ENCODE data around the gene ALG14. TPM values are rescaled to one million over a fixed set of nuclear protein-coding genes. Genes with fewer than 3 reads are reported as not detected.

Gene ALG14, protein sequence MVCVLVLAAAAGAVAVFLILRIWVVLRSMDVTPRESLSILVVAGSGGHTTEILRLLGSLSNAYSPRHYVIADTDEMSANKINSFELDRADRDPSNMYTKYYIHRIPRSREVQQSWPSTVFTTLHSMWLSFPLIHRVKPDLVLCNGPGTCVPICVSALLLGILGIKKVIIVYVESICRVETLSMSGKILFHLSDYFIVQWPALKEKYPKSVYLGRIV
- total RNA-seq, result 1.5 and 2.3 TPM in 2 replicates

DNA sequence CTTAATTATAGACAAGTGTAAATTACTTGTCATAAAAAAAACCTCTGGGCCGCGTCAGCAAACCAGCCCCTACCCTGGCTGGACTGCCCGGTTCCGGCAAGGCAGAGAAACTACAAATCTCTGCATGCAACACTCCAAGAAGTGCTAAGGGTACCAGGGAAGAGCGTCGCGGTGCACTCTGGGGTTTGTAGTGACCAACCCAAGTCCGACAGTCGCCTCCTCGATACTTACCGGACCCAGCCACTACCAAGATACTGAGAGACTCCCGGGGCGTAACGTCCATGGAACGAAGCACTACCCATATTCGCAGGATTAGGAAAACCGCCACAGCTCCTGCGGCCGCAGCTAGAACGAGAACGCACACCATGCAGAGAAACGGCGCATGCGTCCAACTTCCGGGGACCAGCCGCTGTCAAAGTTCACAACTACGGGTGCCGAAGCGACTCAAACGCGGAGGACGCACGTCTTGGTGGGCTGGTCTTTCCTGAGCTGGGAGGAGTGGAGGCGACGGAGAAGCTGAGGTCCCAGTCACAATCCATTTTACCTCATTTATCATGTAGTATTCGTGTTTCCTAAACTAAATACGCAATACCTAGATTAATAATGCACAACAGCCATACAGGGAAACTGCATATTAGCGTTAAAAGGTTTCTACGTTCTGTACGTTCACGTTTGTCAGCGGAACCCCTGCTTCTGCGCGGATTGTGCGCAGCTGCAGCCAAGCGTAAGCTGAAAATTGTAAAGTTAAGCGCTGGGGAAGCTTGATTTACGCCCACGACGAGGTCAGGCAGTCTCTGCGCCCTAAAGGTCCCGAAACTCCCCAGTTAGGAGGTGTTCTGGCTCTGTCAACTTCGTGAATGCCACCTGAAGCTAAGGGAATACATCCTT is at the start of gene ALG14:
Gene ALG14, minus strand, starts transcription at position 420 of the 888 bp plus-strand sequence. Its CDS starts 53 bp downstream, at position 367.

DNA sequence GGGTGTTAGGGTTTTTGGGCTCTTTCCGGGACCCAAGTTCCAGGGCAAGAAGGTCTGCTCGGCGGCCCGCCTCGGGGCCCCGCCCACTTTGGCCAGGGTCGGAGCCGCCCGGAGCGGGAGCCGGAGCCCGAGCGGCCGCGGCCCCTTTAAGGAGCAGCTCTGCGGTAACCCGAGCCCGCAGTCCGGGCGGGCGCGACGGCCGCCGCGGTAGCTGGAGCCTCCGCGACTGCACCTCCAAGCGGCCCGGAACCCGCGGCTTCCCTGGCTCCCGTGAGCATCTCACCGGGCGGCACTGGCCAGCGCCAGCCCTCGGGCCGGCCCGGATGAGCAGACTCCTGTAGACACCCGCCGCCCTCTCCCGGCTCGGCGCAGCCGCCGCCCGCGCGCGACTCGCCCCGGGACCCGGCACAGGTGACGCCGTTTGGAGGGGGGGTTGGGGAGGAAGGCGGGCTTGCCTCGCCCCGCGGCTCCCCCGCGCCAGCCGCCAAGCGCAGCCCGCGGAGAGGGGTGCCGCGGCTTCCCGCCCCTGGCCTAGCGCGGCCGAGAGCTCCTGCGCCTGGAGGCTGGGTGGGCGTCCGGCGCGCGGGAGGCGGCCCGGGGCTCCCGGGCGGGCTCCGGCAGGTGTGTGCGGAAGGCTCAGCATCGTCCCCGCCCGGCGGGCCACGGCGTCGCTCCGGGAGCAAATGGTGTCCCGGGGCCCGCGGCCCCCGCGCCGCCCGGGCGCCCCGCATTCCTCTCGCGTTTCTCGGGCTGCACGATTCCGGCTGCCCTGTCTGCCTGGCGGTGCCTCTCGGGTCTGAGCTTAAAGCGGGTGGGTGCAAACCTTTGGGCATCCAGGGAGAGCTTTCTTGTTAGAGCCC is 44.7 kb upstream of the ALG14 start, which contains the start of gene TLCD4:
Gene TLCD4, plus strand, starts transcription at position 149 of the 860 bp plus-strand sequence. CDS start 26,547 bp downstream, outside the sequence.

DNA sequence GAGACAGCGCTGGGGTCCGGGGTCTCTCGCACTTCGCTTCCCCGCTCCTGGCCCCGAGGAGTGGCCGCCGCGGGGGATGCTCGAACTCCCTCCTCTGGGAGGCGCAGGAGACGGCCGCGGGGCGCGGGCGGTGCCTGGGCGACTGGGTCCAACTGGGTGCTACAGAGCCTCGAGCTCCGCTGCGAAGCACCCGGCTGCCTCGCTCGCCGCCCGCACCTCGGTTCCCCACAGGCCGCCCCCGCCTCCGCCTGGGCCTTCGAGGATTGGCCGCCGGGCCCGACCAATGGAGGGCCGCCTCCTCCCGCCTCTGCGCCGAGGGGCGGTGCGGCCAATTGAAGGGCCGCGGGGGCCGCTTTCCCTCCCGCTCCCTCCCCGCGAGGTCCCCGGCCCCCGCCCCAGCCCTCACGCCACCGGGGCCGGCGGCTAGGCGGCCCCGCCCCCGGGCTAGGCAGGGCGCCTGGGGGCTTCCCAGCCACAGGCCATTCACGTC is 145.8 kb downstream of the ALG14 start, which contains the start of gene CNN3:
Gene CNN3, minus strand, starts transcription at position 196 of the 490 bp plus-strand sequence. CDS start 216 bp downstream, outside the sequence.

Other genes with a start within 250 kb of the ALG14 start
- gene CNN3, start 145.8 kb downstream of the ALG14 start, total RNA-seq, result 695 and 882 TPM in 2 replicates
- under 0.01 and 0.11 TPM in 2 replicates for gene TLCD4, start 44.4 kb upstream of the ALG14 start, total RNA-seq
- 12.4 and 18.1 TPM in 2 replicates for gene RWDD3, start 161.3 kb upstream of the ALG14 start, total RNA-seq

All from dermis lymphatic vessel endothelial cell (primary cell).